Occipital lobe (tissue), 2 donors: Measurements from ENCODE around the gene KCNMB2. TPM values are rescaled to one million over a fixed set of nuclear protein-coding genes. Genes with fewer than 3 reads are reported as not detected.
"Not testable (repeated sequence)": the region's sequence is repeated elsewhere in the genome, so short reads cannot be mapped to it uniquely, and the experiment has no call there.

ENCODE experiments used
- DNase-seq: peaks from one replicate; lab custom pipeline; 2025; lab: John Stamatoyannopoulos, UW
- total RNA-seq: library from RNA; depleted of rRNA; stranded (reverse); fragments of >200 nt; gene quantifications from one replicate; pipeline ENCODE4 v1.2.3, GENCODE V29; 2014

KCNMB2 gene
- total RNA-seq, 1 donor from 2014 or later, result 15.4 TPM

DNA sequence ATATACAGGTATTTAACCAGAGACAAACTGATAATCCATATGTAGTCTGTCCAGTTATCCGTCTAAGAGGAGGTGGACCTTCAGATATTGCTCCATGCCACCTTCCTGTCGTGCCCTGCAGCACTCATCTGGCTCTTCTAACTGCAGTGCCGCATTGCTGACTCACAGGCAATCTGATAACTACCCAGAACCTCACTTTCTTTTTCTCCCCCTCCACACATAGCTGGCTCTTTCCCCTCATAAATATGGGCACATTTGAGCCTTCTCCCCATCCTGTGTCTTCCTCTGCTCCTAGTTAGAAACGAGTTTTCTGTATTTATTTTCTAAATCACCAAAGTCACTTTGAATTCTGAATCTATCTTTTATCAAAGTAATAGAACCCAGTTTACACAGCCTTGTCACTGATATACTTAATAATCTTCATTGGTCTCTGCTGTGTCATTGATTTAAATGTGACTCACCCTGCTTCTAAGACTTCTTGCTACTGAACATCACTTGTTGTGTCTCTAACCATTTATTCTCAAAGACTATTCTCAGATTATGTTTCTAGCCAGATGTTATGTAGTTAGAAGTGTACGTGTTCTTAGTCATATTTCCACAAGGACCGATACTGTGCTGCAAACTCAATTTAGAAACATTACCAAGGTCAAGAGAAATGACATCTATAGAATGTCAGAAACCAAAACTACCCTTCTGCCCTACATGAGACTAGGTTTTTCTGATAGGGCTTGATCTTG, 17.4 kb upstream of the KCNMB2 start:
- DNase-seq, result no peak

DNA sequence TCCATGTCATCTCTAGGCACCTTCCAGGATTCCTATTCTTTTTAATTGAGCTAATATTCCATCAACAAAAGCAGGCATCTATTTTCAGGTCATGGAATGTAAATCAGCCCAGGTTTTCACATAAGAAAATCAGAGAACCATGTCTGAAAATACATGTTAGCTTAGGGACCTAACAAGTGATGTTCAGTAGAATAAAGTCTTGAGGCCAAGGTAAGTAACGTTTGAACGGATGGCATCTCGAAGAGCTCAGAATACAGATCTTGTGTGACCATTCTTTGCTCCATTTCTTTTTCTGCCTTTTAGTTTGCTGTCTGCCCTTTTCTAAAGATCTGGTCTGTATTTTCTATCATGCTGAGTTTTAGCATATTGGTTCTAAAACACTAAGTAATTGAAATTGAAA, 16.5 kb upstream of the KCNMB2 start:
- no peak for DNase-seq

DNA sequence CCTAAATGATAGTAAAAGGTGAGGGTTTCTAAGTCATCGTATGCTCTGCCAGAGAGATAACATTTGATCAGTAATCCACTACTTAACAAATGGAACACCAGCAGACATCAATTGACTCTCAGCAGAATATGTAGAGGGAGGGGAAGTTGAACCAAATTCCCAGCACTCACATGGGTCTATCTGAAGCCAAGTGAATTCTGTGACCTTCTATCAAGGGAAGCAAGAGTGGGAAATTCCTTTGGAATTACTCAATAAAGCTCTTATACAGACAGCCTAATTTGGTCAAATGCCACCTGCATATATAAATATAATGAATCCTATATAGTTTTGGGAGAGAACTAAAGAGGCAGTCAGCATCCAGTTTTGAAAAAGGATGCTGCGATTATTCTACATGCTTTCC, 15.8 kb upstream of the KCNMB2 start:
- no peak for DNase-seq

DNA sequence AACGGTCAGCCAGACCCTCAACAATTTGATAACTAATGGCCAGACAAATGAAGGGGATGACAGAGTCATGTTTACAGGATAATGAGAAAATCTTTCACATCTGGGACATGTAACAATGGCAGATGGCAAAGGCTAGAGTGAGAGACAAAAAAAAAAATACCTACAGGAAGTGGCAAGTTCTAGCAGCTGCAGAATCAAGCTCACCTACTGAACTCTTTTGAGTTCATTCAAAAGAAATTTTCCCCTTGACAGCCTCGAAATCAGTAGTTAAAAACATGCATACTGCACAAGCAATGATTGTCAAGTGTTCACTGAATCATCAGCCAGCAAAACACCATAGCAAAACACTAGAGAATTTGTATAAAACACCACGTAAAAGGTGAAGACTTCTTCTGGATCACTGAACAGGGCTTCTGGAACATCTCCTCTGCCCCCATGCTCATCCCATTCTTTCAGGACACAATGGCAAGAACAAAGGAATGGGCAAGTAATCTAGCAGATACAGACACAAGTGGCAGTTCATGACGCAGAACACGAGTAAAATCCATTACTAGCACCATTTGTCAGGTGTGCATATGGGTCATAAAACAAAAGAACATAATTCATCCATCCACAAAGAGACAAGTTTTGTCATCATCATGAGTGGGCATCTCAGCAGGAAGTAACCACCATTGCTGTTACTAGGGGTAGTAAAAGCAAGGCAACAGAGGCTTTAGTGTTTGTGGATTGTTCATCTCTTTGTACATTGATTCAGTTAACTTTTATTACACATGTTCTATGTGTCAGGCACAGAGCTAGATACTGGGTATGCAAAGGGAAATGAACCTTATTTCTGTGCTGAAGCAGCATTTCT, 13.8 kb upstream of the KCNMB2 start:
- DNase-seq, result no peak

DNA sequence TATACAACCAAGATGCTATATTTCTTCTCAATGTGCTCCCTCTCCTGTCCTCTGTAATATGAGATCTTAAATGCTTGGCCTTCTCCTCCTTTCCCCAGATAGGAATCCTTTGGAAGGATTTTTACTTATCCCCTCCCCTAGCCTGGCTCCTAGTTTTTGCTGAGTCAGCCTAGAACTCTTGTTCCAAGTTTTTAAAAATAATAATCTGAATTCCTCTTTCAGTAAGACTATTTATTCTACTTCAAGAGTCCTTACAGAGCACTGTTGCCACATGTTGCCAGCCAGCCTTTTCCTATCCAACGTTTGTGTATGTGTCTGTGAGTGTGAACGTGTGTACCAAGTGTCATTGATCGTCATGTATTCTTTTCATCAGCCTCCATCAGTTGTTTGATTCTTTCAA, 11.0 kb upstream of the KCNMB2 start:
- no peak for DNase-seq

DNA sequence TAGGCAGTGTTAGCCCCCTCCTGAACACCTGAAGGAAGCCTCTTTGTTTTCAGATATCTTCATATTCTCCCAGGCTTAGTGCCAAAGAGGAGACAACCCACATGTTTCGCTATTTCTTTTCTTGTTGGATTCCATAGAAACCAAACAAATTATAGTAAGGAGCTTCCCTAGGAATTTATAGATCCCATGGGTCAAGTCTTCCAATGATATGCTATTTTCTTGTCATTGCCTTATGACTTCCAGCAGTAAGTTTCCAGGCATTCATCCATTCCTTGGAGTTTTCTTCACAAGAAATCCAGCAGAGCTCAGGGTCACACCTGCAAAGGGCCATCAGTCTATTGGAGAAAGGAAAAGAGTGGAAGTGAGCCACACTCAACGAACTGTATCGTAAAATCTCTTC, 9.9 kb upstream of the KCNMB2 start:
- no peak for DNase-seq

DNA sequence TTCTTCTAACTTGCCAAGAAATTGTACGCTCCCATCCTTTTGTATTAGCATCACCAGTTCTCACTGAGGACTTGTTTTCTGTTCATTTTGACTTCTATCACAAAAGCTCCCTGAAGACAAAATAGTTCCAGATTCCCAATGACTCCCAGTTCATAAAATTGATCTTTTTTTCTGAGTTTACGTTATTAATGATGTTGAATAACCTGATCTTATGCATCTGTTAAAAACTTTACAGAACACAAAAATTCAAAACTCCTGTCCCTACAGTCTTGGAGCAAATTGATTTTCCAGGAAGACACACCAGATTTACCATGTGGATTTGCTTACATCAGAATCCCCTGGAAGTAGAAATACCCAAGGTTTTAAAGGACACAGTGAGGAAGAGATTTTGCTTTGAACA, 8.3 kb upstream of the KCNMB2 start:
- no peak for DNase-seq

DNA sequence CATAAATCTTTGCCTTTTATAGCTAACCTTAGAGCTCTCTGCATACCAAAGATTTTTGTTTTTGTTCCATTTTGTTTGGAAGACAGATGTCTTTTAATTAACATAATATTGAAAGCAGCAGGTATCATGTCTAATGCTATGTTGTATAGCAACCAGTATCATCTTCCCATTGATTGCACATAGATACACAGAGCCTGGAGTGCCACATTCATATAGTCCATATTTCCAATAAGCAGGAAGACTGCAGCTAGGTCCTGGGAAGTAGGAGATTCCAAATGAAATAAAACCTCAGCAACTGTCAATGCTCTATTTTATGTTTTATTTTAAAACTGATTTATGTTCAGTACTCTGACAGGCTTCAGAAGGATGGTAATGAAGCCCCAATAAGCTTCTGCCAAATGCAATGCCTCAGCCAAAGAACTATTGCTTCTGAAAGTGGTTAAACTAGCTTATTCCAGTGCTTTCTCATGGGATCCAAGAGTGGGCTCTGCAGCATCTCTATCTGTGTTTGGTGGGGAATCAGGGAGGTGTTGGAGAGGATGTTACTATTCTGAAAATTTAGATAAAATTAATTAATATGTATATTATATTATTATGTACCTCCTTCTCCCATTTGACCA, 6.5 kb upstream of the KCNMB2 start:
- no peak for DNase-seq

DNA sequence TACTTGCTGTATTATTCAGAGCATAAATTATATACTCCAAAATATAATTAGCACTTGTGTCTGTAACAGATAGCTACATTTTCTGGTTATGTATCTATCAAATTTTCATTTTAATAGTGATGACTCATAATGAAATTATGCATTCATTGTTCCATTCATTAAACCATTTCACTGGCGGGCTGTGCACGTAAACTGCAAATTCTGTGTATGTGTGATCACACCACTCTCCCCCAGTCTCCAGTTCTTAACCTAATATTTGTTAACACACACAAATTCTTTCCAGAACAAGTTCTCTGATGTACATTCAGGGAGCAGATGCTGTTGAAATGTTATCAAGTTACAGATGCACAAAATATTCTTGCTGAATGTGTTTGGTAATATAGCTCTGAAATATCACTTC, 3.8 kb upstream of the KCNMB2 start:
- no peak for DNase-seq

DNA sequence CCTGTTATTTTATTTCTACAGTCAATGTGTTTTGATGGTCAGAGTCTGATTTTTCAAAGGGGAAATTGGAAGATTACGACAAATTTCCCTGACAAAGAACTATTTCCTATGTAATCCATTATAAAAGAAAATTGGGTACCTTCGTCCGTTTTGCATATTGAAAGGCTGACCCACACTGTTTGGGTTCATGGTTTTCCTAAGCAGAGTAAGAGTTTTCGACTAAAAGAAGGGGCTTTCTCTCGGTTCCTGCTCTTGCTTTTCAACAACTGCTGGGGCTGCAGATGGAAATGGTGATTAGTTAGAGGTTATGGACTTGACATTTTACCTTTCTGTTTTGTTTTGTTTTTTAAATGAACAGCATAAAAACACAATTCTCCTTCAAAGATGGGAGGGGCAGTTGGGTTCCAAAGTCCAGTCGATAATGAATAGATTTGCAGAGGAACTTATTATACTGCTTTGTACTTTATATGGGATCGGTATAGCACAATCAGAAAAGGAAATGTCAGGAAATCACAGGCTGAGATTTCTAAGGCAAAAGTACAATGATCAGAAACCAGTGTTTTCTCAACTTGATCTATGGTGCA, 978 bp downstream of the KCNMB2 start:
- DNase-seq, result no peak

DNA sequence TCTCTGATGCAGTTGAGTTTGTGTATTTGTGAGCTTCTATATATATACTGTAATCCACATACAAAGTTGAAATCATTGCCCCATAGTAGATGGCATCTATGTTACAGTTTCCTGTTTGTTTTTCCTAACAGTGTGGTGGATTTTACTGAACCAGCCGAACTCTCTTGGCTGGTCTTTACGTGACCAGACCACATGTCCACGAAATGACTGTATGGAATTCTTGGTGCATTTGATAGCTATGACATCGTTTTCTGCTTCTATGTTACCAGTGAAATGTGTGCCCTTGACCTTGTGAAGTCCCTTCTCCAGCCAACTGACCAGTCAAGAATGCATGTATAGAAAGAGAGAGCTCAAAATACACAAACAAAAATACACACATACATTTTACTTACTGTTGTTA, 1.8 kb downstream of the KCNMB2 start:
- no peak for DNase-seq

DNA sequence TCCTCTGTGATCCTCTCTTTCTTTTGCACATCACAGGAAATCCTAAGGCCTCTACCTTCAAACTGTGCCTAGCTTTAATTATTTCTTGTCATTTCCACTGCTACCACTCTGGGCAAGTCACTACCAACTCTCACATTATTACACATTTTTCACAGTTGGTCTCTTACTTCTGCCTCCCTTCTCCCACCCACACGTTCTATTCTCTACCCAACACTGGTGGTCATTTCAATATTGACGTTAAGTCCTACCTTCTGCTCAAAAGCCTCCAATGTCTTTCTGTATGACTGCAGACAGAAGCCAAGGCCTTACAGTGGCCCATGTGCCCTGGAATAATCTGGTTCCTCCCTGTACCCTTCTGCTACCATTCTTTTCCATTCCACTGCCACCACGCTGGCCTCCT, 3.9 kb downstream of the KCNMB2 start:
- DNase-seq, result no peak

DNA sequence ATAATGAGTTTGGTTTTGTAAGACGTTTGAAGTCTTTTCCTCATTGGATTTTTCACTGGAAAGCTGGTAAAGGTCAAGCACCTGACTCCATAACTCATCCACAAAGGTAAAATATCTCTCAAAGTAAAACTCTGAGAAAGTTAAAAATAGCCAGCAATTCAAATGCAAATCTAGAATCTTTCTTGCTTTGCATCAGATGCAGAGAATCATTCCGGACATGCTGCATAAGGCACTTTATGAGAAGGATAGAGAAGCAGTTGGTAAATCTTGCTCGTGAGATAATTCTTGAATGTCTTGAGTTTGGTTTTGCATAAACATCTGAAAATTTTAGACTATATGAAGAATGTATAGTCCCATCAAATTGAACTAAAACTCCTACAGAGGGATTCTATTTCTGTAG, 9.1 kb downstream of the KCNMB2 start:
- no peak for DNase-seq

DNA sequence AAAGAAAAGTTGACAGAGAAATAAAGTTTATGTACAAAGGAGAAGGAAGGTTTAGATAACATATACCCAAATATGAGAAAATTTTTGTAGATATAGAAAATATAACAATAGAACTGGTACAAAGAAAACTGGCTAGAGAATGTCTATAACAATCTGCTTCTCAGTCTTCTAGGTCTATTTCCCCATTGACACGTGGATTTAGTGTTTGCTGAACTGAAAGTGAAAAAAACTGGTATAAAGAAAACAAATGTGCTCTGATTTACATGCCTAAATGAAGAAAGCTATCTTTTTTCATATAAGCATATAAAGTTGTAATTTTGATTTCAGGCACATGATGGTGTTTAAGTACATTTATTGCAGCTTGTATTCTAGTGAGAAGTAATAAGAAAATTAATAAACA, 9.8 kb downstream of the KCNMB2 start:
- DNase-seq, result no peak

DNA sequence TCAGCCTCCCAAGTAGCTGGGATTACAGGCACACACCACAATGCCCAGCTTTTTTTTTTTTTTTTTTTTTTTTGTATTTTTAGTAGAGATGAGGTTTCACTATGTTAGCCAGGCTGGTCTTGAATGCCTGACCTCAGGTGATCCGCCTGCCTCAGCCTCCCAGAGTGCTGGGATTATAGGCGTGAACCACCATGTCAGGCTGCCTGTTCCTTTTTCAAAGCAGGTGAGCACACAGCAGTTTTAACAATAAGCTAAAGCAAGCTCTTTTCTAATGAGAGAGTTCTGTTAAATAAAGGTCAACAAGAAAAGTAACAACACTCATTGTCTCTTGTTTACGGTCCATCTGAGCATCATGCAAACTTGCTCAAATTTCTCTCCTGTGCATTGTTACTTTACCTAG, 13.2 kb downstream of the KCNMB2 start:
- DNase-seq, result not testable (repeated sequence)

DNA sequence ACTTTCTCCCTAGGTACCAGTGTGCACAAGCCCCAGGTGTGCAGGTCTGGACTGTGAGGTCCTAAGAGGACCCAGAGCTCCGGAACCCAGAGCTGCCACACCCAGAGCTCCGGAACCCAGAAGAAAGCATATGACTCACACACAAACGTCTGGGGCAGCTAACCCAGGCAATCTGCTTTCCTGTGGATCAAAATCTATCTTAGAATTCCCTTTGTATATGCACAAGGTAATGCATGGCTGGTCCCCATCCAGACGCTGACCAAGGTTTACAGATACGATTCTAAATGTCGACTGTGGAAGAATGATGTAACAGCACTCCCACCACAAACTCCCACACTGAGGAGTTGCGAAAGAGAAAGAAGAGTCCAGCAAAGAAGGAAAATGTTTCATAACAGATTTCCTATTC, 15.7 kb downstream of the KCNMB2 start:
- DNase-seq, result no peak

DNA sequence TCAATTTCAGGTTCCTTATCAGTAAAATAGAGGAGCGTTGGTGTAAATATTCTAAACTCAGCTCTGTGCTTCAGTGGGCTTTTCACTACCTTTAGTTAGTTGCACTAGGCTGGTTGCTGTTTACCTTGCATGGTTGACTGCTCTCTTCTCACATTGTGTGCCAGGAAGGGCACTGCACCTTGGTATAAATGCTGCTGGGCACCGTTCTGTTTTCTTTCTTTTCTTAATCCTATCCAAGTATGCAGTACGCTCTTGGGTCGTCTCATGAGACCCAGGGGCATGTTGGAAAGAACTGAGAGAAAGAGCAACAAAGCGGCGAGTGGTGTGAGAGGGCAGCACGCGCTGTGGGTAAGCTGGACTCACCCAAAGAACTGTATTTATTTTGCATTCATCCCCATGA, 22.4 kb downstream of the KCNMB2 start:
- no peak for DNase-seq

DNA sequence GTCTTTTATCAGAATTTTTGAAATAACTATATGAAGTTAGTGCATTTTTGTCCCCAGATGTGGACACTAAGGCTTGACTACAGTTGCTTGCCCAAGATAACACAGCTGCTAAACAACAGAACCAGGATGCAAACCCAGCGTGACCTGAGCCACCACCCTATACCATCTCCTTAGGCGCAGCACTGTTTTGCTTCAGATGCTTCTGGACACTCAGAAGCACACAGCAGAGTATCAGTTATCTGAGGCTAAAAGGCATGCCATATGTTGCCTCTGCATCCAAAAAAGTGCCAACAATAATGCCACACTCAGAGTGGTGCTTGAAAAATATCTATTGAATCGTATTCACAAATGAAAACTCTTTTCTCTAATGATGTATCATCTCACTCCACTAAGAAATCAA, 24.5 kb downstream of the KCNMB2 start:
- DNase-seq, result no peak

DNA sequence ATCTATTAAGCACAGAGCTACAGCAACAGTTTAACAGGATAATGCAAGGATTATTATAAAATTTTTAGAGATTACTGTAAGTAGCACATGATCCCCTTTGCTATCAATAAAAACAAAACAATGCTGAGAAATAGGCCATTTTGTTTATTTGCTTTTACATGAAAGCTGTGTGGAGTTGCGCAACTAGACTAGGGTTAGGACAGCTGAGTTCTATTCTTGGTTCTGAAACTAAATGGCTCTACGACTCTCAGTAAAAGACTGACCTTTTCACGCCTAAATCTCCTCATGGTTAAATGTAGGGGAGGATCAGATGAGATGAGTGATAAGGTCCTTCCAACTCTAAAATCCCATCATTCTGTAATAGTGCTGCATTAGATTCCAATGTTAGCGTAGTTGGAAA, 25.0 kb downstream of the KCNMB2 start:
- no peak for DNase-seq

DNA sequence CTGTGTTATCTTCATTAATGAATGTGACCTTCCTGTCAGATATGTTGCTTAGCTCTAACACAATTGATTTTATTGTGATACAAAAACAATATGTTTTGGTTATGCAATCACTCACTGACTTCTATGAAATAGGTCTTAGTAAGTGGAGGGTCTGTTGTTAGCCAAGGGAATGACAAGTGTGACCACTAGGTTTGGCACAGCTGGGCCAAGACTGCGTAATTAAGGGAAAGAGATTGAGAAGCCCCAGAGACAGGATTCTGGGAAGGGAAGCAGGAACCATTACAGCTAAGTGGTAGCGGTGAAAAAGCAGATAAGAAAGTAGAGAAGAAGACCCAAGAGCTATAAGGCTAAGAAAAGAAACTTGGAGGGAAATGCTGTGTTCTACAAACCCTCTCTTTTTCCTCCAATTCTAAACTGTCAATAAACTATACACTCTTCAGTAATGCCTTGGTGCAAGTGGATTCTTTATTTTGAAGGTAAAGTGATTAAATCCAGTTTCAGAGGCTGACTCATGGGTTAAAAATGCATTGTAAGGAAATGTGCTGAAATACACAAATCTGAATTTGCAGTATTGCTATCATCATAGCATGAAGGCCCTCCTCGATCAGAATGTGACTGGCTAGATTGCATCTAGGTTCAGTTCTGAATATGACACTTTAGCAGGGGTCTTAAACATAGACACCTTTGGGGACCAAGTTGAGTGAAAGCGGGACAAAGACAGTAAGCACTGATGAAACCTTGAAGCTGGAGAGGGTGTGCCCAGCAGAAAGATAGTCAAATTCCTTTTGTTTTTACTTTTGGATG, 26.1 kb downstream of the KCNMB2 start:
- no peak for DNase-seq

DNA sequence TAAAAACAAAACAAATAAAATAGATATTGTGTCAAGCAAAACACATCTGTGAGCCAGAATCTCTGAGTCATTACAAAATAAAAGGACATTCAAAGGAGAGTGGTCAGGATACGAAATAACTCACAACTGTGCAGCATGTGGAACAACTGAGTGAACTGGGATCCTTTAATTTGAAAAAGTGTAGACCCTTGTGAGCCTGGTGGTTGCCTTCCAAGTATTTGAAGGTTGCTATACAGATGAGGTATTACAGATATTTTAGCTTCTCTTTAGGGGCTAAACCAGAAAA, 26.7 kb downstream of the KCNMB2 start:
- no peak for DNase-seq

DNA sequence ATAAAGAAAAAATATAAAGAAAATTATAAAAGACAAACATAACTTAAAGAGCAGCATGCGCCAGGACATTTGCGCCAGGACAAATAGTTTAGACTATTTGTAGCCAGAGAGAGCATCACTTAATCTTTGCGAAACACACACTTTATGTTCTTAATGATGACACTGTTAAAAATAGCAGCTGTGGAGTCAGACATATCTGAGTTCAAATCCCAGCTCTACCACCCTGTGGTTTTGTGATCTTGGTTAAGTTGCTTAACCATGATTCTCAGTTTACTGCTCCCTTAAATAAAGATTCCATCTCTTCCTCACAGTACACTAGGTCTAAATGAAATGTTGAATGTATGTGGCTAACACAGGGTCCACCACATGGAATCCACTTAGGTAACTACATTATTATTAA, 31.4 kb downstream of the KCNMB2 start:
- no peak for DNase-seq
